PC-3 (cell line): ENCODE results near the gene AP5Z1. TPM values are rescaled to one million over a fixed set of nuclear protein-coding genes. Genes with fewer than 3 reads are reported as not detected.
A peak's percentile ranks its signal among the peaks of the same experiment; 100 is the strongest.

Source experiments
- ATAC-seq: fragments of 200-7000 bp; cut with Tn5 transposase; 2 replicates; pipeline ENCODE4 v1.9.1; 2020; ENCODE audit warnings: mild to moderate bottlenecking, moderate library complexity
- BruUV-seq: library from RNA; stranded (reverse); fragments of 400-500 nt; replicated peaks from 2 replicates; lab custom pipeline; 2021; lab: Mats Ljungman, UMichigan
- CTCF ChIA-PET: fragments of 300-600 bp; sonication (Branson Sonifier 250); formaldehyde crosslinking; loops from one replicate; lab custom pipeline; 2022; ENCODE audit warnings: antibody characterized with exemption; lab: Charles Lee
- POLR2A ChIA-PET: fragments of 300-600 bp; sonication (Branson Sonifier 250); formaldehyde crosslinking; loops from one replicate; lab custom pipeline; 2022; ENCODE audit warnings: antibody characterized with exemption; ENCODE audit not compliant: unreplicated experiment; lab: Charles Lee
- DNase-seq: peaks from one replicate; pipeline ENCODE4 v3.0.0-alpha.2; 2015
- H2AFZ ChIP-seq: fragments of 300-600 bp; sonication (generic); 2 replicates; pipeline ENCODE4 v1.6.0; 2016; ENCODE audit warnings: antibody characterized with exemption, low read length
- H3F3A ChIP-seq: fragments of 300-600 bp; sonication (generic); one replicate; pipeline ENCODE4 v1.6.0; 2017; ENCODE audit warnings: antibody characterized with exemption, low read length, control low read depth, mild to moderate bottlenecking; ENCODE audit not compliant: unreplicated experiment
- H3K27ac ChIP-seq: fragments of 300-600 bp; sonication (generic); 2 replicates; pipeline ENCODE4 v1.5.1; 2016; ENCODE audit warnings: mild to moderate bottlenecking, low read length
- H3K27me3 ChIP-seq: fragments of 300-600 bp; sonication (generic); 2 replicates; pipeline ENCODE4 v1.6.1; 2016; ENCODE audit warnings: low read length, mixed read lengths
- H3K36me3 ChIP-seq: fragments of 300-600 bp; sonication (generic); 2 replicates; pipeline ENCODE4 v1.6.1; 2016; ENCODE audit warnings: low read depth, mixed run types, low read length, mixed read lengths
- H3K4me1 ChIP-seq: fragments of 300-600 bp; sonication (generic); 2 replicates; pipeline ENCODE4 v1.5.1; 2016; ENCODE audit warnings: low read length; ENCODE audit not compliant: insufficient read depth
- H3K4me2 ChIP-seq: fragments of 300-600 bp; sonication (generic); 2 replicates; pipeline ENCODE4 v1.6.0; 2016; ENCODE audit warnings: low read length
- H3K4me3 ChIP-seq: fragments of 300-600 bp; sonication (generic); 2 replicates; pipeline ENCODE4 v1.5.1; 2016; ENCODE audit warnings: mild to moderate bottlenecking, low read length, mixed read lengths
- H3K79me2 ChIP-seq: fragments of 300-600 bp; sonication (generic); 2 replicates; pipeline ENCODE4 v1.6.1; 2017; ENCODE audit warnings: low read length, mixed read lengths
- H3K9ac ChIP-seq: fragments of 300-600 bp; sonication (generic); 2 replicates; pipeline ENCODE4 v1.6.0; 2016; ENCODE audit warnings: mild to moderate bottlenecking, low read length
- H3K9me2 ChIP-seq: fragments of 300-600 bp; sonication (generic); replicated peaks from 2 replicates; pipeline ENCODE4 v1.6.1; 2016; ENCODE audit warnings: mixed run types, low read length, mixed read lengths
- H3K9me3 ChIP-seq: fragments of 300-600 bp; sonication (generic); 2 replicates; pipeline ENCODE4 v1.6.1; 2016; ENCODE audit warnings: low read length, mixed read lengths
- H4K20me1 ChIP-seq: fragments of 300-600 bp; sonication (generic); 2 replicates; pipeline ENCODE4 v1.6.1; 2016; ENCODE audit warnings: low read length, mixed read lengths
- EZH2 ChIP-seq: fragments of 300-600 bp; sonication (generic); IDR thresholded peaks from one replicate; pipeline ENCODE4 v1.6.1; 2017; ENCODE audit warnings: antibody characterized with exemption, mild to moderate bottlenecking, low read length; ENCODE audit not compliant: unreplicated experiment
- EZH2phosphoT487 ChIP-seq: fragments of 300-600 bp; sonication (generic); IDR thresholded peaks from 2 replicates; pipeline ENCODE4 v1.6.1; 2018; ENCODE audit warnings: mild to moderate bottlenecking, antibody characterized with exemption, low read length, borderline replicate concordance
- intact Hi-C: fragments of 100-400 bp; cut with micrococcal nuclease; formaldehyde crosslinking; loops from 2 replicates; pipeline ENCODE4 v1.9.0; 2023
- total RNA-seq: library from RNA; depleted of rRNA; stranded (reverse); fragments of >200 nt; gene quantifications from 2 replicates; pipeline ENCODE4 v1.2.3, GENCODE V29; 2014
- TF ChIP-seq, protein P1 (sequence below): fragments of 300-600 bp; sonication (generic); conservative IDR thresholded peaks from 2 replicates; pipeline ENCODE4 v1.5.1; 2017; ENCODE audit warnings: antibody characterized with exemption, low read depth, mild to moderate bottlenecking, low read length

AP5Z1 gene
- total RNA-seq, 1 experiment from 2014 or later, result 36.6 TPM

DNA sequence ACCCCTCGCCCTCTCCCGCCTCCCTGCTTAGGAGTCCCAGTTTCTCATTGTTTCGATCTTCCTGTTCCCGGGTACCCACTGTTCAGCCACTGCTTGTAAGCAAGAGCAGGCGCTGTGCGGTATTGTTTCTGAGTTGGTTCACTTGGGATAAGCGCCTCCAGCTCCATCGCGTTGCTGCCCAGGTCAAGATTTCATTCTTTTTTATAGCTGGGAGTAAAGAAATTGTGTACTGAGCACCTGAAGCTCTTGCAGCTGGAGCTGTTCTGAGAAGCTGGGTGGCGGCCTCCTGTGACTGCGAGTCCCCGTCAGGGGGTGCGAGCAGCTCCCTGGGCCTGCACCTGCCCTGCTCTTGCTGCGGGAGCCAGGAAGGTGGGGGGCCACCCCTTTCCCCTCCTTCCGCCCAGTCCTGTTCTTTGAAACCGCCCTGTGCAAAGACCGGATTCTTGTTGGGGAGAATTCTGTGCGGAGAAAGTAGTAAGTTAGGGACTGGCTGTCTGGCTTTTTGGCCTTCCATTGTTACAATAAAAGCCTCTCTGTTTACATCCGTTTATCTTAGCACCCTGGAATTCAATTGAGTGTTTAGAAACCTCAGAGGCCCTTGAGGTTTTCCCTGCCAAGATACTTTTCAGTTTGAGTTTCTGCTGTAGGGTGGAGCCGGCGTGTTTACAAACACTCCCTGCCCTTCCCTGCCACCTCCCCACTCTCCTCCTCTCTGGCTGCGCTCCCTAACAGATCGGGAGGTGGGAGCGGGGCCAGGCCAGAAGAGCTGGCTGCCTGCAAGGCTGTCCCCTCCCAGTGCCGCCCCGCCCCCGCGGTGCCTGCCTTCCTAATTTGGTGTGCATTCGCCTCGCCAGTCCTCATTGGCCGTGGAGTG, 30.8 kb upstream of the AP5Z1 start:
- ChIA-PET CTCF (interaction anchor here (0.5 kb wide), 1 partner anchor 344 kb away, joined by 4 read pairs; no protein-coding TSS in a partner anchor), POLR2A (interaction anchor here (0.6 to 1.0 kb wide), 4 partner anchors 31 to 1161 kb away, joined by 4 to 11 read pairs (median 6); partner anchors contain the start of gene AP5Z1)
- TF ChIP-seq EZH2phosphoT487 (no peak), EZH2 (no peak)
- TF ChIP-seq, protein P1, sequence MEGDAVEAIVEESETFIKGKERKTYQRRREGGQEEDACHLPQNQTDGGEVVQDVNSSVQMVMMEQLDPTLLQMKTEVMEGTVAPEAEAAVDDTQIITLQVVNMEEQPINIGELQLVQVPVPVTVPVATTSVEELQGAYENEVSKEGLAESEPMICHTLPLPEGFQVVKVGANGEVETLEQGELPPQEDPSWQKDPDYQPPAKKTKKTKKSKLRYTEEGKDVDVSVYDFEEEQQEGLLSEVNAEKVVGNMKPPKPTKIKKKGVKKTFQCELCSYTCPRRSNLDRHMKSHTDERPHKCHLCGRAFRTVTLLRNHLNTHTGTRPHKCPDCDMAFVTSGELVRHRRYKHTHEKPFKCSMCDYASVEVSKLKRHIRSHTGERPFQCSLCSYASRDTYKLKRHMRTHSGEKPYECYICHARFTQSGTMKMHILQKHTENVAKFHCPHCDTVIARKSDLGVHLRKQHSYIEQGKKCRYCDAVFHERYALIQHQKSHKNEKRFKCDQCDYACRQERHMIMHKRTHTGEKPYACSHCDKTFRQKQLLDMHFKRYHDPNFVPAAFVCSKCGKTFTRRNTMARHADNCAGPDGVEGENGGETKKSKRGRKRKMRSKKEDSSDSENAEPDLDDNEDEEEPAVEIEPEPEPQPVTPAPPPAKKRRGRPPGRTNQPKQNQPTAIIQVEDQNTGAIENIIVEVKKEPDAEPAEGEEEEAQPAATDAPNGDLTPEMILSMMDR, result no peak
- Histone ChIP-seq H3K4me2 (peak overlapping the region; percentile 95), H4K20me1 (no peaks in the 10 kb centered on the region), H3K36me3 (0 out of 2 replicates have a peak, but pooled peaks cover 4% of the 10 kb centered on the region), H3F3A (peaks cover 5% of the 10 kb centered on the region), H3K27ac (peak overlapping the region; percentile 94), H3K4me1 (peaks cover 27% of the 10 kb centered on the region), H3K79me2 (peaks cover 38% of the 10 kb centered on the region), H3K4me3 (peak overlapping the region; percentile 66), H2AFZ (peak overlapping the region; percentile 59), H3K27me3 (no peaks in the 10 kb centered on the region), H3K9me3 (no peaks in the 10 kb centered on the region), H3K9ac (peak overlapping the region; percentile 88), H3K9me2 (no peaks in the 10 kb centered on the region)
- DNase-seq (peak; percentile 97), ATAC-seq (peak; percentile 92)
- intact Hi-C loops, result loop anchor here (1.0 kb wide), 4 partner anchors 19 to 103 kb away; no protein-coding TSS in a partner anchor
- BruUV-seq, result TSS peak; percentile 57

DNA sequence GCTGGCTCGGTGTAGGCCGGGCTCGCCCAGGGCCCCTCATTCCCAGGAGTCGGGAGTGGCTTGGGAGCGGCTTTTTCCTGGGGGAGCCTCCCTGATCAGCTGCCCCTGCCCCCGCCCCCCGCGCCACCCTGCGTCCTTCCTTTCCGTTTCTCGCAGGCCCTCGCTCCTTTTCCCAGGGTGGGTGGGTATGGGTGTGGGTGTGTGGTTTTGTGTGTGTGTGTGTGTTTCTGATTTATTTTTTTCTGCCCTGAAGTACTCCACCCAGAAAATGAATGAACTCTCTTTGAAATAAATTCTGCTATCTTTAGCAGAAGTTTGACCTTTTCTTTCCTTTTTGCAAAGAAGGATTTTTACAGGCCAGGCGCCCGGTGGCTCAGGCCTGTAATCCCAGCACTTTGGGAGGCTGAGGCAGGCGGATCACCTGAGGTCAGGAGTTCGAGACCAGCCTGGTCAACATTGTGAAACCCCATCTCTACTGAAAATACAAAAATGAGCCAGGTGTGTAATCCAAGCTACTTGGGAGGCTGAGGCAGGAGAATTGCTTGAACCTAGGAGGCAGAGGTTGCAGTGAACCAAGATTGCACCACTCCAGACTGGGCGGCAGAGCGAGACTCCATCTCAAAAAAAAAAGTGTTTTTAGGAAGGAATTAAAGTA, 30.0 kb upstream of the AP5Z1 start:
- Histone ChIP-seq H3K9me2 (no peaks in the 10 kb centered on the region), H3K79me2 (peaks cover 42% of the 10 kb centered on the region), H3K4me1 (peaks cover 27% of the 10 kb centered on the region), H3K27ac (peak overlapping the region; percentile 94), H3K9ac (peak overlapping the region; percentile 88), H3K36me3 (0 out of 2 replicates have a peak, but pooled peaks cover 4% of the 10 kb centered on the region), H3K27me3 (no peaks in the 10 kb centered on the region), H3K4me3 (peak overlapping the region; percentile 66), H3K4me2 (peak overlapping the region; percentile 95), H2AFZ (peak overlapping the region; percentile 50; the same call in 1 of the 2 replicates), H4K20me1 (no peaks in the 10 kb centered on the region), H3K9me3 (no peaks in the 10 kb centered on the region), H3F3A (peaks cover 5% of the 10 kb centered on the region)
- BruUV-seq, result TSS peak; percentile 70
- ATAC-seq, result no peak
- intact Hi-C loops, result loop anchor here (1.0 kb wide), 4 partner anchors 20 to 104 kb away; no protein-coding TSS in a partner anchor
- POLR2A ChIA-PET, result interaction anchor here (1.0 kb wide), 1 partner anchor 750 kb away, joined by 9 read pairs; no protein-coding TSS in a partner anchor
- CTCF ChIA-PET, result interaction anchor here (0.6 kb wide), 1 partner anchor 61 kb away, joined by 8 read pairs; no protein-coding TSS in a partner anchor
- TF ChIP-seq EZH2phosphoT487, result no peak
- TF ChIP-seq, protein P1, result no peak
- TF ChIP-seq EZH2, result no peak
- no peak for DNase-seq
